DMS 273 (cell line): Measurements from ENCODE around the gene CDH13.

Experiments
- DNase-seq: peaks from one replicate; lab custom pipeline; 2025; ENCODE audit not compliant: unreplicated experiment; lab: John Stamatoyannopoulos, UW

The CDH13 gene

DNA sequence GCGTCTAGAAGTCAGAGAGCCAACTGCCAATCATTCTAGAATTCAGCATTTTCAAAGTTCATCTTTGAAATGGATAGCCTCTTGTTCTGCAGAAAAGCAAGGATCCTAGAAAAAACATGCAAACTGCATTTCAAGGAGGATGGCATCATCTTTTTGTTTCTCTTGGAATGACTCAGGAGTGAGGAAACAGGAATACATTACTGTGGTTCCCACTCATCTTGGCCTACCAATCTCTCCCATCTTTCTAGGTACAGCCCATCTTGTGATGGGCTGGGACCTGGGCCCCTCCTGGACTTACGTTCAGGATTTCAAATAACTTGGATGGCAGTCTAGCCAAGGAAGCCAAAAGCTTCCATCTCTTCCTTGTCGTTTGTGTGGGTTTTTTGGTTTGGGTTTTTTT is 363.4 kb downstream of the CDH13 start:
- no peak for DNase-seq

GRCh38 chr16:82991410-82991809 is 364.6 kb downstream of the CDH13 start:
- DNase-seq, result no peak

GRCh38 chr16:82991966-82992675 is 365.4 kb downstream of the CDH13 start:
- DNase-seq, result no peak

DNA sequence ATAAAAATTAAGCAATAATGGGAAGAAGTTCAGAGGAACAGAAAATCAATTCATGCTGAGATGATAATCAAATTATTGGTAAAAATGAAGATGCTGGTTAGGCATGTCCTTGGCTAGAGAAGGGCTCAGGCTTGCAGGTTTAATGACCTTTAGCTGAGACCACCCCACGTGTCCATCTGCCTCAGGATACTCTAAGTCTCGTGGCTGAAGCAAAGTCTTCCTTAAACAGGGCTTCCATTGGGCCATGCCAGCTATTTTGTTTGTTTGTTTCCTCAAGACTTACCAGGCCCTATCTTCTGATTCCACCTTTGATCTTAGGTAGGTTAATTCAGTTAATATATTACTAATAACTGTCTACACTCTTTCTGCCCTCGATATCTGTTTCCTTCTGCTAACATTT is 366.0 kb downstream of the CDH13 start:
- no peak for DNase-seq

DNA sequence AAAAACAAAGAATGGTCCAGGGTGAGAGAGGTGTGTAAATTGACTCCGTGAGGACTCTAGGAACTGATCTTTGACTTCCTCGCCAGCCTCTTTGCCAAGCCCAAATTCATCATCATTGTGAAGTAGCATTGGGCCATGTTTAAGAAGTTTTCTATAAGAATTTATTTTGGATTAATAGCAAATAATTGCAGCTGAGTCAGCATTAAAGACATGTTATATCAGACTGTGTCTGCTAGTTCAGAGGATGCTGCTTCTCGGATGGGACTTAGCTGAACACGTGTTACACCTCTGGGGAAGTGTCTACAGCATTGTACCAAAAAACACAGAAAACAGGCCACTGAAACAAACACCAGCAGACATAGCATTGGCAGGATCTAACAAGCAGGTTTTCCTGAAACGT is 366.6 kb downstream of the CDH13 start:
- DNase-seq, result no peak

- DNase-seq, result peak; percentile 38
Observed at GRCh38 chr16:82993926-82994325, 367.2 kb downstream of the CDH13 start.

DNA sequence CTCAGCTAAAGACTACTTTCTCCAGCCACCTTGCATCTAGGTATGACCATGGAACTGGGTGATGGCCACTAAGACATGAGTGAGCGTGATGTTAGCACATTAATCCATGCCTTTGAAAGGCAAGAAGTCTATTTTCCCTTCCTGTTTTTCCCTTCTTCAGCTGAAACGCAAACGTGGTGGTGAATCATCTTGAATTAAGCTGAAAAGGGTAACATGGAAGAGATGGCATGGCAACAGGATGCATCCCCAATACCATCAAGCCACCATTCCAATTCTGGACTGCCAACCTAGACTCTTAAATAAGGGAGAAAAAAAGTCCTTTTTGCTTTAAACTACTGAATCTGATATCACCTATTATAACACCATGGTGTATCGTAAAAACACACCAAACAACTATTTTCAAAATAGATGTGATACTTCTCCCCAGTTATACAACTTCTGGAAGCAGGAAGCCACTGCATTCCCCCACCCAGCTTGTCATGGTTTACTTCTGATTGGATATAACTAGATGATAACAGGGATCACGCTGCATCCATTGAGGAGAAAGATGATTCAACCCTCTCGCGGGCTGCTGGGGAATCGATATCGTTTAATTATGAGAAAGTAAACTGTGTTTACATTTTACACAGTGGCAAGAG is 368.6 kb downstream of the CDH13 start:
- no peak for DNase-seq

GRCh38 chr16:82995924-82996441 is 369.2 kb downstream of the CDH13 start:
- DNase-seq, result no peak

GRCh38 chr16:82996814-82997213 is 370.0 kb downstream of the CDH13 start:
- DNase-seq, result no peak

DNA sequence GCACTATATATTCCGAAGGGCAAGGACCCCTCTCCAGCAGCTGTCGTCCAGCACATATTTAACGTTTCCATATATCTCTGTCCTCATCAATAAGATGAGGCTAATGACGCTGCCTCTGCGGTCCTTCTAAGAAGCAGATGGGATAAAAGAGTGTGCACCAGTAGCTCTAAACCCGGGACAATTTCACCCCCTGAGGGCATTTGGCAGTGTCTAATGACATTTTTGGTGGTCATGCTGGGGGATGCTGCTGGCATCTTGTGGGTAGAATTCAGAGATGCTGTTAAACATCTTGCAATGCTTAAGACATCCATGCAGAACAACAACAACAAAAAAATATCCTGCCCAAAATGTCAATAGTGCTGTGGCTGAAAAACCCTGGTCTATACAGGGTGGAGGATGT is 372.9 kb downstream of the CDH13 start:
- no peak for DNase-seq

DNA sequence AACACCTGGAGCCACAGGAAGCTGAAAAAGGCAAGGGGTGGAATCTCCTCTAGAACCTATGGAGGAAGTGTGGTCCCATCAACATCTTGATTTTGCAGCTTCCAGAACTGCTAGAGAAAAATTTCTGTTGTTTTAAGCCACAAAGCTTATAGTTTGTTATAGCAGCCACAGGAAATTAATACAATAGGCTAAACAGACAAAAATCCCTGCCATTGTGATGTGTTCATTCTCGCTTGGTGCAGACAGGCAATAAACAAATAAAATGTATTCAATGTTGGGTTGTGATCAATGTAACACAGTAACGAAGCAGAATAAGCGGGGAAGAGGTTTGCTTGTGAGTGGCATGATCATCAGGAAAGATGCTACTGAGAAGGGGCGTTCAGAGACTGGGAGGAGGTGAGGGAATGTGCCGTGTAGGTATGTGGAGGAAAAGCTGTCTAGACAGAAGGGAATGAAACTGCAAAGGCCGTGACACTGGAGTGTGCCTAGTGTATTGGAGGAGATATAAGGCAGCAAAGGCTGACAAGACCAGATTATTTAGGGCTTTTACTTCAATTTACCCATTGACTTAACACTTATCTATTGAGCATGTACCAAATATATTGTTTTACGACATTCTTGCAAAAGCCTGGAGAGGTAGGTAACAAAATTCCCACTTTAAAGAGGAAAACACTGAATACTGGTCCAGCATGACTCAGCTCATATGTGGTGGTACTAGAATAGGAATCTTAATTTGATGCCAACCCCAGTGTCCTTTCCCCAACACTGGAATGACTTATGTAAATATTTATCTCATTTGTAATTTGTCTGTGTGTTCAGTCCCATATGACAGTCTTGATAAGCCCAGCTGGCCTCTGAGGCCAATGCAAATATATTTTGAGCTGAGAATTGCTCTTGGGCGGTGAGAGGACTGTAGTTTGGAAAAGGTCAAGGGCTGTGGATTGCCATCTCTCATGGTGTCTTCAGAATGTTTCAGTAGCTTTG is 375.9 kb downstream of the CDH13 start:
- no peak for DNase-seq

DNA sequence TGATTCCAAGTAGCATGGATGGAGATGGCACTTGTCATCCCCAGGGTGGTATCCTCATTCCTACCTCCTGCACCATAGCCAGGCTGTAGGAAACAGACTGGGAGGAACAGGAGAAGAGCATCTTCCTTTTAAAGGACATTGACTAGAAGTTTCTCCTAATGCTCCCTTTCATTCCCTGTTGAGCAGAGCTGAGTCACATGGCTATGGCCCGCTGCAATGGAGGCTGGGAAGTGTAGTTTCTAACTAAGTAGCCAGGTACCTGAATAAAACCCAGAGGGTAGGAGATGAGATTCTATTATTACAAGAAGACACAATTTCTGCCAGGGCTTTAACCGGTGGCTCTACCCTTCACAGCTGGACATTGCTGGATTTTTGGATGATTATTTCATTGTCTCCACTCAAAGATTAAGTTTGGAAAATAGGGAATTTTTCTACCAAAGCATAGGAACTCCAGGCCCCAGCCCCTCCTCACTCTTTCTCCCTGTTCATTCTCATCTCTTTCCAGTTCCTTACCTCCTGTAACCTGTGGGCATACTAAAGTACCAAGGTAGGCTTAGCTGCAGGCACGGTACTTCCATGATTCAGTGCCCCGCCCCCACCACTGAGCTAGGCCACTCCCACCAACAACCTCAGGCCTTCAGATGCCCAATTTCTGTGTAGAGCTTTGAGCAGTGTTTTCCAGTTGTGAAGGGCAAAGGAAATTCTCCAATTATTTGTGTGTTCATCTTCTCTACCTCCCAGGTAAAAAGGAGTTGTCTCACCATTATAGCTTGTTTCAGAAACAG is 378.3 kb downstream of the CDH13 start:
- DNase-seq, result no peak

- DNase-seq, result no peak
Observed at GRCh38 chr16:83005653-83006160, 378.9 kb downstream of the CDH13 start.

- no peak for DNase-seq
Observed at GRCh38 chr16:83010776-83011720, 384.3 kb downstream of the CDH13 start.

DNA sequence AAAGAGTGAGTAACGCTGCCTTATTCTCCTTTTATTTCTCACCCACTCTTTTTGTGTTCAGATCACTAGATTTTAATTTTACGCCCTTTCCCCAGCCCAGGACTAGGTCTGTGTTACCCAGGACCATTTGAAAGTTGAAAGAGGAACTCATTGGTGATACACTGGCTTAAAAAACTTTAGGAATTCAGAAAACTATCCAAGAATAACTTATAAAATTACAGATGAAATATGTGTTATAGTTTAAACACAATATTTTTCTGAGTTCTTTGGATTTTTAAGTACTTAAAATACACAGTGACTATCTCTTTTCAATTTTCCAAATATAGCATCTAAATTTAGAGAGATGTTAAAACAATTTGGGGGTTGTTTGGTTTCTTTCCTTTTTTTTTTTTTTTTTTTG is 385.2 kb downstream of the CDH13 start:
- DNase-seq, result no peak

DNA sequence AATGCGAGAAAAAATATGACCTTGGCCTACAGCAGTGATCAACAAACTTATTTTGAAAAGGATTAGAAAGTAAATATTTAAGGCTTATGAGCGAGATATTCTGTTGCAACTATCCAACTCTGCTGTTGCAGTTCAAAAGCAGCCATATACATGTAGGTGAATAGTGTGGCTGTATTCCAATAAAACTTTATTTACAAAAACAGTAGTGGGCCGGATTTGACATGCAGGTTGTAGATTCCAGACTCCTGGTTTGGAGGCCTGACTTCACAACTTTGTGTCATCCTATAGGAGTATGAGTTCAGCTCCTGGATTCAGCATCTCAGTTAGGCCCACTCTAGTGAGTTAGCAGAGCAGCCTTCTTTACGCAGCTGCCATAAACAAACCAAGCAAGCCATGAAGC is 386.3 kb downstream of the CDH13 start:
- DNase-seq, result no peak

DNA sequence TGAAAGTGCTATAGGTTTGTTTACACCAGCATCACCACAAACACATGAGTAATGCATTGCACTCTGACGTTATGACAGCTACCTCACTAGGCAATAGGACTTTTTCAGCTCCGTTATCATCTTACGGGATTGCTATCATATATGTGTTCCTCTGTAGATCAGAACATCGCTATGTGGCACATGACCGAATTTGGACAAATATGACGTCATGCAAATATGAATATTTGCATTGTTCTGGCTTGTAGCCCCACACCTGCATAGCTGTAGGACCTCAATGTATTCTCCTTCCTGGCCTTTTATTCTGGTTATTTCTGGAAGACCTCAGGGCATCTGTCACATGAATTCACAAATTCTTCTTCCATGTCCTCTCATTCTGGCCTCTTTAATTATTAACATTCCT is 393.2 kb downstream of the CDH13 start:
- no peak for DNase-seq

- no peak for DNase-seq
Observed at GRCh38 chr16:83021045-83021444, 394.3 kb downstream of the CDH13 start.

DNA sequence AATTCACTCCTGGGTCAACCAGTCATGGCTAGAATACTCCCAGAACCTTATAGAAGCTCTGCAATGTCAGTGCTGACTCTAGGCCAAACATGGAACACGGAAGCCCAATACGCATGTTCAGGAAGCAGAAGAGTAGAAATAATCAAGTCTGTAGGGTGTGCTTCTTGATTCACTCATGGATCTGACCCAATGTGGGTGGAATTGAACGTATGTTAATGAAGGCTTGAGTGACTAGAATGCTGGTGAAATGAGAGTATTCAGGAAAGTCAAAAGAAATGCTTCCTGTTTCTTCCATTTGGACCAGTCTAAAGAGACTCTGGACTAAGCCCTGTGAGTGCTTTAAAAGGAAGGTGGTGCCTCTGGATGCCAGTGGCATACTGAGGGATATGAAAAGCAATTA is 395.0 kb downstream of the CDH13 start:
- no peak for DNase-seq
